GM12878 (cell line): ENCODE results near the gene NEBL. TPM values are rescaled to one million over a fixed set of nuclear protein-coding genes. Genes with fewer than 3 reads are reported as not detected.

Experiments used
- ATAC-seq: fragments of 200-7000 bp; cut with Tn5 transposase; 3 replicates; pipeline ENCODE4 v1.9.1; 2020; ENCODE audit warnings: mild to moderate bottlenecking, moderate library complexity
- BruUV-seq: library from RNA; stranded (reverse); fragments of 400-500 nt; replicated peaks from 2 replicates; lab custom pipeline; 2021; lab: Mats Ljungman, UMichigan
- CTCF ChIA-PET: fragments of 300-600 bp; sonication (Branson Sonifier 250); formaldehyde crosslinking; extraction: SDS; loops from one replicate; lab custom pipeline; 2021; ENCODE audit warnings: inconsistent platforms; lab: Yijun Ruan, JAX
- POLR2A ChIA-PET: fragments of 350-600 bp; formaldehyde crosslinking; extraction: SDS; loops from one replicate; lab custom pipeline; 2021; ENCODE audit warnings: inconsistent platforms; lab: Charles Lee
- RAD21 ChIA-PET: fragments of 300-600 bp; sonication (Branson Sonifier 250); formaldehyde crosslinking; loops from one replicate; lab custom pipeline; 2023; ENCODE audit warnings: antibody characterized with exemption; ENCODE audit not compliant: unreplicated experiment; lab: Charles Lee
- SMC1A ChIA-PET: fragments of 300-600 bp; sonication (Branson Sonifier 250); formaldehyde crosslinking; loops from one replicate; lab custom pipeline; 2023; ENCODE audit not compliant: unreplicated experiment, uncharacterized antibody; lab: Charles Lee
- DNase-seq: peaks from one replicate; pipeline ENCODE4 v3.0.0-alpha.2; 2011; ENCODE audit warnings: low read depth, low spot score
- FAIRE-seq: peaks from 3 replicates; lab custom pipeline; 2011; peaks lifted over from hg19 to GRCh38; lab: Jason Lieb, UNC
- H2AFZ ChIP-seq: 2 replicates; pipeline ENCODE4 v1.6.0; 2011; ENCODE audit warnings: low read depth, low read length, control low read depth; ENCODE audit not compliant: control insufficient read depth
- H3K27ac ChIP-seq: 2 replicates; pipeline ENCODE4 v1.5.1; 2011; ENCODE audit warnings: control low read depth; ENCODE audit not compliant: control insufficient read depth, insufficient read depth
- H3K27me3 ChIP-seq, 2 experiments: replicated peaks in 1 of 2; 2 replicates each; pipeline versions ENCODE4 v1.6.0 to v1.6.1; 2011; ENCODE audit warnings: low read length in 1 of 2; ENCODE audit not compliant: control insufficient read depth in 2 of 2, insufficient read depth in 2 of 2
- H3K36me3 ChIP-seq, 2 experiments: 2 replicates each; pipeline ENCODE4 v1.5.1; 2011; ENCODE audit warnings: low read length in 1 of 2; ENCODE audit not compliant: control insufficient read depth in 2 of 2, insufficient read depth in 2 of 2
- H3K4me1 ChIP-seq: 2 replicates; pipeline ENCODE4 v1.6.1; 2011; ENCODE audit warnings: mild to moderate bottlenecking, low read length, moderate library complexity, mixed read lengths; ENCODE audit not compliant: control insufficient read depth, insufficient read depth
- H3K4me2 ChIP-seq: 2 replicates; pipeline ENCODE4 v1.6.0; 2011; ENCODE audit warnings: control low read depth; ENCODE audit not compliant: control insufficient read depth, insufficient read depth
- H3K4me3 ChIP-seq: fragments of 200-600 bp; sonication (generic); 2 replicates; pipeline ENCODE4 v1.5.1; 2016
- H3K79me2 ChIP-seq: 2 replicates; pipeline ENCODE4 v1.6.0; 2011; ENCODE audit warnings: low read length; ENCODE audit not compliant: control insufficient read depth, insufficient read depth
- H3K9ac ChIP-seq: 2 replicates; pipeline ENCODE4 v1.8.0; 2011; ENCODE audit warnings: low read length, control low read depth, mixed read lengths; ENCODE audit not compliant: control insufficient read depth, insufficient read depth
- H3K9me3 ChIP-seq: replicated peaks from 3 replicates; pipeline ENCODE4 v1.5.1; 2011; ENCODE audit warnings: mild to moderate bottlenecking, low read length; ENCODE audit not compliant: control insufficient read depth, insufficient read depth
- H4K20me1 ChIP-seq: 2 replicates; pipeline ENCODE4 v1.6.0; 2011; ENCODE audit not compliant: control insufficient read depth, insufficient read depth
- EGR1 ChIP-seq, 2 experiments: IDR thresholded peaks; 1 replicate in 1 of 2; 2 replicates in 1 of 2; pipeline ENCODE4 v1.6.1; 2011 to 2012; ENCODE audit warnings: low read depth in 2 of 2, low read length in 2 of 2, borderline replicate concordance in 1 of 2, mild to moderate bottlenecking in 1 of 2, moderate library complexity in 1 of 2
- GATAD2B ChIP-seq: fragments of 450-650 bp; conservative IDR thresholded peaks from 2 replicates; pipeline ENCODE4 v1.6.1; 2017; ENCODE audit warnings: low read depth, mild to moderate bottlenecking, moderate library complexity
- NFYB ChIP-seq: IDR thresholded peaks from 2 replicates; pipeline ENCODE4 v1.6.1; 2011; ENCODE audit warnings: low read depth, mild to moderate bottlenecking, low read length, improper control_type of control experiment, moderate library complexity; ENCODE audit not compliant: insufficient read depth
- RFX5 ChIP-seq: IDR thresholded peaks from 2 replicates; pipeline ENCODE4 v1.6.1; 2011; ENCODE audit warnings: low read depth, low read length, improper control_type of control experiment
- SUPT20H ChIP-seq: IDR thresholded peaks from 2 replicates; pipeline ENCODE4 v1.6.1; 2011; ENCODE audit warnings: low read depth, mild to moderate bottlenecking, low read length, moderate library complexity, borderline replicate concordance; ENCODE audit not compliant: control insufficient read depth
- ZNF384 ChIP-seq: IDR thresholded peaks from 2 replicates; pipeline ENCODE4 v1.6.1; 2012; ENCODE audit warnings: low read depth, mild to moderate bottlenecking, low read length, improper control_type of control experiment, borderline replicate concordance
- WGBS: methylation state at CpG from one replicate; pipeline ENCODE4 v1.1.6; 2016; ENCODE audit warnings: low lambda C conversion rate; ENCODE audit not compliant: insufficient replicate concordance, insufficient coverage; ENCODE audit errors: missing lambda C conversion rate; 5-methylcytosine and 5-hydroxymethylcytosine counted together
- in situ Hi-C: fragments of 300-500 bp; cut with MboI; formaldehyde crosslinking; loops from 9 replicates; pipeline ENCODE4 v1.14.3; 2018; ENCODE audit warnings: mixed read lengths
- intact Hi-C: fragments of 100-400 bp; cut with micrococcal nuclease; formaldehyde crosslinking; loops from one replicate; pipeline ENCODE4 v1.14.2; 2022; ENCODE audit not compliant: unreplicated experiment
- polyA plus RNA-seq, 11 experiments: library from polyadenylated mRNA; depleted of rRNA in 4 of 11; unstranded in 6 of 11; stranded (reverse) in 5 of 11; fragments of >200 nt; fragmentation: Nextera tagmentation in 4 of 11; fragmentation: Illumina TruSeq in 1 of 11; extraction: Ambion mirVana in 4 of 11; extraction: Trizol in 1 of 11; gene quantifications; 1 replicate in 1 of 11; 2 replicates in 10 of 11; pipeline versions ENCODE4 v1.2.1 to v1.2.3, GENCODE V29; 2011 to 2016; ENCODE audit warnings: inconsistent platforms in 2 of 11, missing spikeins in 2 of 11, low read depth in 1 of 11
- total RNA-seq, 4 experiments: library from RNA; depleted of rRNA in 3 of 4; stranded (reverse); fragments of >200 nt in 3 of 4; fragmentation: Illumina TruSeq in 1 of 4; extraction: Trizol in 1 of 4; gene quantifications; 2 replicates each; pipeline versions ENCODE4 v1.2.1 to v1.2.3, GENCODE V29; 2013 to 2021
- TF ChIP-seq, protein P1 (sequence below), 3 experiments: IDR thresholded peaks in 2 of 3; conservative IDR thresholded peaks in 1 of 3; 2 replicates each; pipeline ENCODE4 v1.5.1; 2011; ENCODE audit warnings: low read depth in 3 of 3, low read length in 3 of 3, mild to moderate bottlenecking in 3 of 3, control low read depth in 2 of 3, moderate library complexity in 2 of 3, inconsistent platforms in 1 of 3, mixed read lengths in 1 of 3; ENCODE audit not compliant: control insufficient read depth in 2 of 3, insufficient read depth in 1 of 3; ENCODE audit errors: extremely low read depth in 1 of 3
- TF ChIP-seq, protein P2 (sequence below): fragments of 450-650 bp; IDR thresholded peaks from 2 replicates; pipeline ENCODE4 v1.6.1; 2017; ENCODE audit warnings: low read depth, mild to moderate bottlenecking, moderate library complexity

The NEBL gene
- total and polyA plus RNA-seq, 10 of the 15 experiments (the other 5 are each of a cell fraction or from before 2014, with no cell fraction given) = 0.04 to 0.56 (median 0.11) TPM; not detected in 6

DNA sequence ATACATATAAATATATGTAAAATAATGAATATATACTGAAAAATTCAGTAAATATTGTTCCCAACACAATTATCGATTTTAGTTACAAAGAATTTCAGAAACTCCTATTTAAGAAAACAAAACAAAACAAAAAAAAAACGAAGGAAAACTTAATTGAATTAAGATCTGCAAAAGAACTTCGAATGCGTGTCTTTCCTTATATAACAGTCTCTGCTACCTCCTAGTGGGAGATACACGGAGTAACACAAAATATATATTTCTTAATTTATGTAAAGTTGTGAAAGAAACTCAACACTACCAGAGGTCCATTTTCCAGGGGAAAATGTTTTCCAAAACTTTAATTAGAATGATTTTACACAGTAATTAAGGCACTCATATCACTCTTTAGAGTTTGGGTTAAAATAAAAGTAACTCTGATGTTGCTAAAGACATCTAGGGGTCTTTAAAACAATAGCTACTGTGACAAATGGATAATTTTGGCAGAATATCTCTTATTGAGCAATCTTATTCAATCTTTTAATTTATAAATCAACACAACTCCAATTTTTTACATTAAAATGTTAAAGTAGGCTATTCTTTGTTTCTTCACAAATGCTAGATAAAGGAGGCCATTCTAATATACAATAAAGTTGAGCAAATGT is 41.6 kb downstream of the NEBL start (continued):
- TF ChIP-seq, protein P1, sequence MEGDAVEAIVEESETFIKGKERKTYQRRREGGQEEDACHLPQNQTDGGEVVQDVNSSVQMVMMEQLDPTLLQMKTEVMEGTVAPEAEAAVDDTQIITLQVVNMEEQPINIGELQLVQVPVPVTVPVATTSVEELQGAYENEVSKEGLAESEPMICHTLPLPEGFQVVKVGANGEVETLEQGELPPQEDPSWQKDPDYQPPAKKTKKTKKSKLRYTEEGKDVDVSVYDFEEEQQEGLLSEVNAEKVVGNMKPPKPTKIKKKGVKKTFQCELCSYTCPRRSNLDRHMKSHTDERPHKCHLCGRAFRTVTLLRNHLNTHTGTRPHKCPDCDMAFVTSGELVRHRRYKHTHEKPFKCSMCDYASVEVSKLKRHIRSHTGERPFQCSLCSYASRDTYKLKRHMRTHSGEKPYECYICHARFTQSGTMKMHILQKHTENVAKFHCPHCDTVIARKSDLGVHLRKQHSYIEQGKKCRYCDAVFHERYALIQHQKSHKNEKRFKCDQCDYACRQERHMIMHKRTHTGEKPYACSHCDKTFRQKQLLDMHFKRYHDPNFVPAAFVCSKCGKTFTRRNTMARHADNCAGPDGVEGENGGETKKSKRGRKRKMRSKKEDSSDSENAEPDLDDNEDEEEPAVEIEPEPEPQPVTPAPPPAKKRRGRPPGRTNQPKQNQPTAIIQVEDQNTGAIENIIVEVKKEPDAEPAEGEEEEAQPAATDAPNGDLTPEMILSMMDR (IDR thresholded peaks at IDR 0.05 in 2 of 3, conservative IDR thresholded peaks at IDR 0.05 in 1 of 3; ENCODE audit: control insufficient read depth in 2 of 3, extremely low read depth in 1 of 3, insufficient read depth in 1 of 3, low read depth in 3 of 3, low read length in 3 of 3) = peak in 1 of 3 experiments; percentile 37; a peak in 1 of 6 replicates
- TF ChIP-seq RFX5 (no peak), NFYB (no peak), ZNF384 (no peak), EGR1 (IDR thresholded peaks at IDR 0.05; ENCODE audit: borderline replicate concordance in 1 of 2, low read depth in 2 of 2, low read length in 2 of 2) (no peak)

DNA sequence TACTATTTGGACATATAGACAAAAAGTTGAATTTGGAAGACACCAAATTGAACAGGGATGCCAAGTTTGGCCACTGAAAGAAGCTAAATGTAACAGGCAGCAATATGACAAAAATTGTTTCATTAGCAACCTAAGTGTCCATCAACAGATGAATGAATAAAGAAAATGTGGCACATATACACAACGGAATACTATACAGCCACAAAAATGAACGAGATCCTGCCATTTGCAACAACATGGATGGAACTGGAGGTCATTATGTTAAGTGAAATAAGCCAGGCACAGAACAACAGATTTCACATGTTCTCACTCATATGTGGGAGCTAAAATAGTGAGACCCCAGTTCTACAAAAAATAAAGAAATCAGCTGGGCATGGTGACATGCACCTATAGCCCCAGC is 43.8 kb downstream of the NEBL start:
- Histone ChIP-seq H3K27me3 (no peaks in the 10 kb centered on the region), H3K9me3 (no peaks in the 10 kb centered on the region), H3K79me2 (no peaks in the 10 kb centered on the region), H3K4me2 (no peak overlapping the region), H3K36me3 (no peaks in the 10 kb centered on the region), H3K4me3 (no peak overlapping the region), H2AFZ (no peak overlapping the region), H3K27ac (no peak overlapping the region), H4K20me1 (no peaks in the 10 kb centered on the region), H3K9ac (no peak overlapping the region), H3K4me1 (no peaks in the 10 kb centered on the region)
- BruUV-seq = no TSS peak
- CTCF ChIA-PET = interaction anchor here (1.3 to 2.1 kb wide), 2 partner anchors 225 to 1441 kb away, joined by 3 to 7 read pairs; no protein-coding TSS in a partner anchor
- FAIRE-seq (no peak), DNase-seq (no peak), ATAC-seq (no peak)
- 73% methylated on average over 2 of the region's 2 CpGs for WGBS
- RAD21 ChIA-PET = interaction anchor here (1.2 kb wide), 1 partner anchor 1033 kb away, joined by 3 read pairs; no protein-coding TSS in a partner anchor
- TF ChIP-seq, protein P2, sequence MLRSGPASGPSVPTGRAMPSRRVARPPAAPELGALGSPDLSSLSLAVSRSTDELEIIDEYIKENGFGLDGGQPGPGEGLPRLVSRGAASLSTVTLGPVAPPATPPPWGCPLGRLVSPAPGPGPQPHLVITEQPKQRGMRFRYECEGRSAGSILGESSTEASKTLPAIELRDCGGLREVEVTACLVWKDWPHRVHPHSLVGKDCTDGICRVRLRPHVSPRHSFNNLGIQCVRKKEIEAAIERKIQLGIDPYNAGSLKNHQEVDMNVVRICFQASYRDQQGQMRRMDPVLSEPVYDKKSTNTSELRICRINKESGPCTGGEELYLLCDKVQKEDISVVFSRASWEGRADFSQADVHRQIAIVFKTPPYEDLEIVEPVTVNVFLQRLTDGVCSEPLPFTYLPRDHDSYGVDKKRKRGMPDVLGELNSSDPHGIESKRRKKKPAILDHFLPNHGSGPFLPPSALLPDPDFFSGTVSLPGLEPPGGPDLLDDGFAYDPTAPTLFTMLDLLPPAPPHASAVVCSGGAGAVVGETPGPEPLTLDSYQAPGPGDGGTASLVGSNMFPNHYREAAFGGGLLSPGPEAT = no peak
- no peak for TF ChIP-seq GATAD2B
- TF ChIP-seq SUPT20H = no peak
- in situ Hi-C loops = loop anchor here (25.0 kb wide), 2 partner anchors 409 to 884 kb away; no protein-coding TSS in a partner anchor
- intact Hi-C loops = loop anchor here (10.0 kb wide), 1 partner anchor 1038 kb away; the partner anchor contains the start of gene PLXDC2
- POLR2A ChIA-PET = no interaction called here
- SMC1A ChIA-PET = no interaction called here
